22Rv1 (cell line): Measurements from ENCODE around the gene GUSB.
"Not testable (repeated sequence)": the region's sequence is repeated elsewhere in the genome, so short reads cannot be mapped to it uniquely, and the experiment has no call there.

Experiments used
- ZFX ChIP-seq: fragments of 450-650 bp; IDR thresholded peaks from 2 replicates; pipeline ENCODE4 v1.6.1; 2017; ENCODE audit warnings: antibody characterized with exemption, borderline replicate concordance
- TF ChIP-seq, protein P1 (sequence below): fragments of 450-650 bp; IDR thresholded peaks from 2 replicates; pipeline ENCODE4 v1.5.1; 2017; ENCODE audit warnings: mild to moderate bottlenecking

DNA sequence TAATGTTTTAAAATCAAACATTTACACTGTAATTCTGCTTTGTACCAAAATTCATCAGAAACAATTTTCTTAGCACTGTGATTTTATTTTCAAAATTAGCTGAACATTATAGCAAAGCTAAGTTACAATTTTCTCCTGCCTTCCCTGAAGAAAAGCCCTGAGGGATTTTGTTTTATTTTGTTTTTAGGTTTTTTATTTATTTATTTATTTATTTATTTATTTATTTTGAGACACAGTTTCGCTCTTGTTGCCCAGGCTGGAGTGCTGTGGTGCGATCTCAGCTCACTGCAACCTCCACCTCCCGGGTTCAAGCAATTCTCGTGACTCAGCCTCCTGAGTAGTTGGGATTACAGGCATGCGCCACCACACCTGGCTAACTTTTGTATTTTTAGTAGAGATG lies 9.8 kb upstream of the GUSB start:
- TF ChIP-seq, protein P1, sequence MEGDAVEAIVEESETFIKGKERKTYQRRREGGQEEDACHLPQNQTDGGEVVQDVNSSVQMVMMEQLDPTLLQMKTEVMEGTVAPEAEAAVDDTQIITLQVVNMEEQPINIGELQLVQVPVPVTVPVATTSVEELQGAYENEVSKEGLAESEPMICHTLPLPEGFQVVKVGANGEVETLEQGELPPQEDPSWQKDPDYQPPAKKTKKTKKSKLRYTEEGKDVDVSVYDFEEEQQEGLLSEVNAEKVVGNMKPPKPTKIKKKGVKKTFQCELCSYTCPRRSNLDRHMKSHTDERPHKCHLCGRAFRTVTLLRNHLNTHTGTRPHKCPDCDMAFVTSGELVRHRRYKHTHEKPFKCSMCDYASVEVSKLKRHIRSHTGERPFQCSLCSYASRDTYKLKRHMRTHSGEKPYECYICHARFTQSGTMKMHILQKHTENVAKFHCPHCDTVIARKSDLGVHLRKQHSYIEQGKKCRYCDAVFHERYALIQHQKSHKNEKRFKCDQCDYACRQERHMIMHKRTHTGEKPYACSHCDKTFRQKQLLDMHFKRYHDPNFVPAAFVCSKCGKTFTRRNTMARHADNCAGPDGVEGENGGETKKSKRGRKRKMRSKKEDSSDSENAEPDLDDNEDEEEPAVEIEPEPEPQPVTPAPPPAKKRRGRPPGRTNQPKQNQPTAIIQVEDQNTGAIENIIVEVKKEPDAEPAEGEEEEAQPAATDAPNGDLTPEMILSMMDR, result not testable (repeated sequence)
- not testable (repeated sequence) for TF ChIP-seq ZFX
